ENCODE measurements around the gene COCH.

DNA sequence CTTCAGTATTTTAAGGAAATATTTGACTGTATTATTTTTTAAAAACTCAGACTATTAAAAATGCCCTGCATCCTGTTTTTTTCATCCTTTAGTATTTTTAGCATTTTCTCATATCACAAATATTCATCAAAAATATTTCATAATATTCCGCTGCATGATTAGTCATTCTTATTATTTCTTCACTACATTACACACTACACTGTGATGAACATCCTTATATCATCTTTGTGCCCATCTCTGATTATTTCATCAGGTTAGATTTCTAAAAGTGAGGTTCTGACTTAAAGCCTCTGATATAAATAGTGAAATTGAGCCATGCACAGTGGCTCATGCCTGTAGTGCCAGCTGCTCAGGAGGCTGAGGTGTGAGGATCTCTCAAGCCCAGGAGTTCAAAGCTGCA is 8.1 kb downstream of the COCH start:
- TF ChIP-seq ZNF138 (tag by site-specific recombination; IDR thresholded peaks at IDR 0.05; ENCODE audit: borderline replicate concordance), result no peak
- TF ChIP-seq ZNF335 (tag by site-specific recombination; conservative IDR thresholded peaks at IDR 0.05), result no peak
- TF ChIP-seq, protein P1, sequence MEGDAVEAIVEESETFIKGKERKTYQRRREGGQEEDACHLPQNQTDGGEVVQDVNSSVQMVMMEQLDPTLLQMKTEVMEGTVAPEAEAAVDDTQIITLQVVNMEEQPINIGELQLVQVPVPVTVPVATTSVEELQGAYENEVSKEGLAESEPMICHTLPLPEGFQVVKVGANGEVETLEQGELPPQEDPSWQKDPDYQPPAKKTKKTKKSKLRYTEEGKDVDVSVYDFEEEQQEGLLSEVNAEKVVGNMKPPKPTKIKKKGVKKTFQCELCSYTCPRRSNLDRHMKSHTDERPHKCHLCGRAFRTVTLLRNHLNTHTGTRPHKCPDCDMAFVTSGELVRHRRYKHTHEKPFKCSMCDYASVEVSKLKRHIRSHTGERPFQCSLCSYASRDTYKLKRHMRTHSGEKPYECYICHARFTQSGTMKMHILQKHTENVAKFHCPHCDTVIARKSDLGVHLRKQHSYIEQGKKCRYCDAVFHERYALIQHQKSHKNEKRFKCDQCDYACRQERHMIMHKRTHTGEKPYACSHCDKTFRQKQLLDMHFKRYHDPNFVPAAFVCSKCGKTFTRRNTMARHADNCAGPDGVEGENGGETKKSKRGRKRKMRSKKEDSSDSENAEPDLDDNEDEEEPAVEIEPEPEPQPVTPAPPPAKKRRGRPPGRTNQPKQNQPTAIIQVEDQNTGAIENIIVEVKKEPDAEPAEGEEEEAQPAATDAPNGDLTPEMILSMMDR (tag by site-specific recombination; IDR thresholded peaks at IDR 0.05), result no peak
- TF ChIP-seq KLF16 (tag by site-specific recombination; IDR thresholded peaks at IDR 0.05), result no peak
- TF ChIP-seq ZNF175 (tag by site-specific recombination; IDR thresholded peaks at IDR 0.05), result no peak
- no peak for TF ChIP-seq ZBTB1 (tag by site-specific recombination; IDR thresholded peaks at IDR 0.05)
- TF ChIP-seq ZNF433 (tag by site-specific recombination; IDR thresholded peaks at IDR 0.05; ENCODE audit: low read depth), result no peak
- no peak for TF ChIP-seq ZNF423 (tag by site-specific recombination; IDR thresholded peaks at IDR 0.05)
